SU-DHL-6 (cell line): Measurements from ENCODE around the gene CENPE.

ENCODE experiments used
- CTCF ChIP-seq: fragments of 200-600 bp; sonication (generic); IDR thresholded peaks from one replicate; pipeline ENCODE4 v1.5.1; 2017; ENCODE audit warnings: antibody characterized with exemption, mild to moderate bottlenecking, low read length, moderate library complexity; ENCODE audit not compliant: insufficient read depth, poor library complexity, severe bottlenecking
- EZH2phosphoT487 ChIP-seq: fragments of 200-600 bp; sonication (generic), shearing (Covaris generic); conservative IDR thresholded peaks from 2 replicates; pipeline ENCODE4 v1.6.1; 2018; ENCODE audit warnings: mild to moderate bottlenecking, antibody characterized with exemption, low read length, moderate library complexity, mixed read lengths

GRCh38 chr4:103091601-103092223, 106.4 kb downstream of the CENPE start:
- TF ChIP-seq EZH2phosphoT487, result no peak
- peak; percentile 21 for TF ChIP-seq CTCF
